GM19438 (cell line): ENCODE results near the gene KIF27.
"Not testable (repeated sequence)": the region's sequence is repeated elsewhere in the genome, so short reads cannot be mapped to it uniquely, and the experiment has no call there.

Experiments used
- ATAC-seq: cut with Tn5 transposase; IDR thresholded peaks from one replicate; pipeline ENCODE4 v1.9.1; 2021; ENCODE audit warnings: low read depth; ENCODE audit not compliant: unreplicated experiment

KIF27 gene

DNA sequence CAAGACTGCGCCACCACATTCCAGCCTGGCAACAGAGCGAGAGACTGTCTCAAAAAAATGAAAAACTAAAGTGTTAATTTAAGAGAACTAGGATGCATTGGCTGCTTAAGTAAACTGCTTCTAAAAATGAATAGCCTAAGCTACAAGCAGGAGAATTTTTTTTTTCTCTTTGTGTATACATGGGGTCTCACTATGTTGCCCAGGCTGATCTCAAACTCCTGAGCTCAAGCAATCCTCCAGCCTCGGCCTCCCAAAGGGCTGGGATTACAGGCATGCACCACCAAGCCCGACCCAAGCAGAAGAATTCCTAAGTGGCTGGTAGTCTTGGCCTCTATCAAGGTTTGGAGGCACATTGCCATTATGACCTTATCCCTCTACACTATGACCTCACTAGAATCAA lies 106.1 kb downstream of the KIF27 start:
- not testable (repeated sequence) for ATAC-seq

DNA sequence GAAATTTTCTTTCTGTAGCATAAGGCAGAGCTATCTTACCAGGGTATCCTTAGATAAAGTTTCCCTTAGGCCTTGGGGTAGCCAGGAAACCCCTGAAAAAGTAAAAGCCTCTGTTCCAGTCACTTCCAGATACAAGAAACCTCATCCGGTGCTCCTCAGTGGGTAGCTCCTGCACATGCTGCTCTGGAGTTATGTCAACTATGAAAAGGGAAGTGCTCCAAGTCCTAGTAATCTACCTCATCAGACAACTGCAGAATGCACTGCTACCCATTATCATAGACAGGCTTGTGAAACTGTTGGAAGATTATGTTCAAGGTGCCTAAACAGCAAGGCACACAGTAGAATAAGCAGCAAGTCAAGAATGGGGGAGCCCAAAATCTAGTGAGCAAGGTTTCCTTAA lies 112.0 kb downstream of the KIF27 start:
- ATAC-seq, result not testable (repeated sequence)

DNA sequence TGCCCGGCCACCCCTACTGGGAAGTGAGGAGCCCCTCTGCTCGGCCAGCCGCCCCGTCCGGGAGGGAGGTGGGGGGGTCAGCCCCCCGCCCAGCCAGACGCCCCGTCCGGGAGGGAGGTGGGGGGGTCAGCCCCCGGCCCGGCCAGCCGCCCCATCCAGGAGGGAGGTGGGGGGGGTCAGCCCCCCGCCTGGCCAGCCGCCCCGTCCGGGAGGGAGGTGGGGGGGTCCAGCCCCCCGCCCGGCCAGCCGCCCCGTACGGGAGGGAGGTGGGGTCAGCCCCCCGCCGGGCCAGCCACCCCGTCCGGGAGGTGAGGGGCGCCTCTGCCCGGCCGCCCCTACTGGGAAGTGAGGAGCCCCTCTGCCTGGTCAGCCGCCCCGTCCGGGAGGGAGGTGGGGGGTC lies 116.8 kb downstream of the KIF27 start:
- not testable (repeated sequence) for ATAC-seq

DNA sequence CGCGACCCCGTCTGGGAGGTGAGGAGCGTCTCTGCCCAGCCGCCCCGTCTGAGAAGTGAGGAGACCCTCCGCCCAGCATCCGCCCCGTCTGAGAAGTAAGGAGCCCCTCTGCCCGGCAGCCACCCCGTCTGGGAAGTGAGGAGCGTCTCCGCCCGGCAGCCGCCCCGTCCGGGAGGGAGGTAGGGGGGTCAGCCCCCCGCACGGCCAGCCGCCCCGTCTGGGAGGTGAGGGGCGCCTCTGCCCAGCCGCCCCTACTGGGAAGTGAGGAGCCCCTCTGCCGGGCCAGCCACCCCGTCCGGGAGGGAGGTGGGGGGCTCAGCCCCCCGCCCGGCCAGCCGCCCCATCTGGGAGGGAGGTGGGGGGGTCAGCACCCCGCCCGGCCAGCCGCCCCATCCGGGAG lies 117.3 kb downstream of the KIF27 start:
- ATAC-seq, result not testable (repeated sequence)

DNA sequence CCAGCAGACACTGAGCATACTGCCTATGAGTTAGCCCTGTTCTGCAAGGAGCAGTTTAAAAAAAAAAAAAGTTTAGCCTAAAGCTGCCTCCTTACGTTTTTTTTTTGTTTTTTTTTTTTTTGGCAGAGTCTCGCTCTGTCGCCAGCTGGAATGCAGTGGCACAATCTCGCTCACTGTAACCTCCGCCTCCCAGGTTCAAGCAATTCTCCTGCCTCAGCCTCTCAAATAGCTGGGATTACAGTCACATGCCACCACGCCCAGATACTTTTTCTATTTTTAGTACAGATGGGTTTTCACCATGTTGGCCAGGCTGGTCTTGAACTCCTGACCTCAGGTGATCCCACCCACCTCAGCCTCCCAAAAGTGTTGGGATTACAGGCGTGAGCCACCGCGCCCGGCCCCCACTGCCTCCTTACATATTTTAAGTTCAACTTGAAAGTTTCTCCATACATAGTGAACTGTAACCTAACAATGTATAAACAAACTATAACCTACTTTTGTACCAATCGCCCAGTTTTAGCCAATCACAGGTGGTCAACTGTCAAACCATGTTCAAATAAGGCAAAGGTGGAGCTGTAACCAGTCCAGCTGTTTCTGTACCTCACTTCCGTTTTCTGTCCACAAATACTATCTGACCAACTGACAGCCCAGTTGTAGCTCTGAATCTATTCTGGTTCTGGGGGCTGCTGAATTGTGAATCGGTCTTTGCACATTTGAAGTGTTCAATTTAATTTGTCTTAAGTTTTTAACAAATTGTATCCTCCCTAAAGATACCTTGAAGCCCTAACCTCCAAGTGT lies 120.8 kb downstream of the KIF27 start:
- ATAC-seq, result no peak

DNA sequence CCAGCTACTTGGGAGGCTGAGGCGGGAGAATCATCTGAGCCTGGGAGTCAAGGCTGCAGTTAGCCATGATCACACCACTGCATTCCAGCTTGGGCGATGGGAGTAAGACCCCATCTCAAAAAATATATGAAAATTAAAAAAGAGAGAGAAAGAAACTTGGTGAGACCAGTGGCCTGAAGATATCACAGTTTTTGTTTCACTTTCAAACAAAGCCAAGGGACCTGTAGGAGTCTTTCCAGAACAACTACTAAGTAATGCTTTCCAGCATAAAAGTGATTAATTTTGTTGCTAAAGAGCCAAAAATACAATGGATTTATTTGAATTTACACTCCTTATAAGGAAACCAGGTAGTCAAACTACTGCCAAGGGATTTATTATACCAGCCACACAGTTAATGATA lies 127.2 kb downstream of the KIF27 start:
- no peak for ATAC-seq

DNA sequence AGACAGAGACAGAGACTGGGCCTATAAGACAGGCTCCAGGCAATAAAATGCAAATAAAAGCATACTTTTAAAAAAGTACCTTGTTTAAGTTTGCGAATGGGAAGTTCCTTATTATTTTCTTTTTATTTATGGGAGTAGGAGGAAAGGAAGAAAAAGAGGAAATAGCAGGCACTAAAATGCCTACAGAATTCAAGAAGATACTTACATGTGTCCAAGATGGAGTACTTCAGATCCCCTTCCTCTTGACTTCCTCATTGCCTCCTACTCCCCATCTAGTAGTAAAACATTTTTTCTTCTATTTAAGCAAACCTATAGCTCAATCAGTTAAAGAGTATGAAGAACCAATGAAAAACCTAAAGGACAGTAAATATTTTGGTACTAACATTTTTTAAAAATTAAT lies 128.5 kb downstream of the KIF27 start:
- no peak for ATAC-seq
